Measurements from ENCODE around the gene ARL13B. TPM values are rescaled to one million over a fixed set of nuclear protein-coding genes. Genes with fewer than 3 reads are reported as not detected.

Gene ARL13B
- total and polyA plus RNA-seq, 2 of the 13 experiments (the other 11 are each of a cell fraction or from before 2014, with no cell fraction given), result 2.2 to 9.6 TPM

DNA sequence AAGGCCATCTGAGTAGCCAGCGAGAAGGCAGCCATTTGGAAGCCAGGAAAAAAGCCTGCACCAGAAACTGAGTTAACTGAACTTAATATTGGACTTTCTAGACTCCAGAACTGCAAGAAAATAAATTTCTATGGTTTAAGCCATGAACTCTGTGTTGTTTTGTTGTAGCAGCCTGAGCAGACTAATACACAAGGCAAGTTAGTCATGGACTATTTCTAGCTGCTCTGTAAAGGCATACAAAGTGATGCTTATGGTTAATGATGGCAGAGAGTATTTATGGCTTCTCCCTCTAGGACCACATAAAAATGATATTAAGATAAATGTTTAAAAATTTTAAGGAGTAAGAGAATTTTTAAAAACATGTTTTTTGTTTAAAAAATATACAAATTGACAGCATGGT is 43.4 kb upstream of the ARL13B start:
- H3K27ac ChIP-seq (ENCODE audit: extremely low read length, insufficient read depth, low read length), result no peak overlapping the region

More for the DNA sequence above, 43.4 kb upstream of the ARL13B start:
- no peaks in the 10 kb centered on the region for H3K27me3 ChIP-seq (ENCODE audit: control insufficient read depth in 1 of 2, insufficient read depth in 2 of 2, low read length in 2 of 2)
- BruUV-seq (replicated peaks), result no TSS peak
- ChIA-PET CTCF (ENCODE audit: low intra/inter-chr PET ratio, low total read pairs) (no interaction called here), POLR2A (no interaction called here)
- DNase-seq (ENCODE audit: low spot score), result no peak
- 100% methylated on average over 1 of the region's 1 CpG for WGBS (ENCODE audit: low lambda C conversion rate)
- H3K4me1 ChIP-seq (ENCODE audit: insufficient read depth, low read length), result peaks cover 10% of the 10 kb centered on the region
- no peaks in the 10 kb centered on the region for H3K36me3 ChIP-seq (replicated peaks in 1 of 2; ENCODE audit: control insufficient read depth in 1 of 2, insufficient read depth in 2 of 2, low read length in 2 of 2)
- H3K4me3 ChIP-seq (replicated peaks in 1 of 3; ENCODE audit: insufficient read depth in 1 of 3, low read depth in 2 of 3, low read length in 3 of 3), result no peak overlapping the region
- intact Hi-C loops (cut with micrococcal nuclease; ENCODE audit: unreplicated experiment), result no loop called here
- H3K4me2 ChIP-seq (ENCODE audit: low read depth, low read length), result no peak overlapping the region
- FAIRE-seq, result no peak
- no peaks in the 10 kb centered on the region for H3K79me2 ChIP-seq (ENCODE audit: insufficient read depth, low read length)
- TF ChIP-seq ZNF407 (CRISPR knock-in tag; IDR thresholded peaks at IDR 0.05; ENCODE audit: not compliant biosample characterization) (no peak), NBN (conservative IDR thresholded peaks at IDR 0.05) (no peak), KDM4B (CRISPR knock-in tag; IDR thresholded peaks at IDR 0.05) (no peak), ZNF12 (CRISPR knock-in tag; IDR thresholded peaks at IDR 0.05) (peak; percentile 95), ZNF496 (CRISPR knock-in tag; IDR thresholded peaks at IDR 0.05; ENCODE audit: insufficient replicate concordance) (no peak)
- H3K9me3 ChIP-seq (ENCODE audit: low read length), result no peaks in the 10 kb centered on the region
- no peak for ATAC-seq
- H2AFZ ChIP-seq (ENCODE audit: low read length), result no peak overlapping the region
- H4K20me1 ChIP-seq (ENCODE audit: insufficient read depth, low read length), result no peaks in the 10 kb centered on the region
- H3K9ac ChIP-seq (ENCODE audit: insufficient read depth, low read depth, low read length), result no peak overlapping the region
- in situ Hi-C loops (cut with HindIII; ENCODE audit: extremely low pct_ligation_motif_present, low pct_unique_long_range_greater_than_20kb), result no loop called here
